Duodenal mucosa (tissue), 2 donors: ENCODE results near the gene ATP5MC3.

Experiments used
- H3K27ac ChIP-seq: one replicate; pipeline ENCODE4 v1.7.0; 2013; ENCODE audit warnings: low read depth, low read length
- H3K27me3 ChIP-seq, 2 donors: one replicate each; pipeline ENCODE4 v1.7.0; 2013; ENCODE audit warnings: low read length in 2 of 2, control low read depth in 1 of 2; ENCODE audit not compliant: insufficient read depth in 2 of 2, control insufficient read depth in 1 of 2
- H3K36me3 ChIP-seq, 2 donors: one replicate each; pipeline ENCODE4 v1.7.0; 2013; ENCODE audit warnings: low read length in 2 of 2, control low read depth in 1 of 2; ENCODE audit not compliant: insufficient read depth in 2 of 2, control insufficient read depth in 1 of 2
- H3K4me1 ChIP-seq, 2 donors: one replicate each; pipeline ENCODE4 v1.7.0; 2013; ENCODE audit warnings: low read length in 2 of 2, control low read depth in 1 of 2; ENCODE audit not compliant: insufficient read depth in 2 of 2, control insufficient read depth in 1 of 2
- H3K4me3 ChIP-seq, 2 donors: one replicate each; pipeline ENCODE4 v1.7.0; 2013; ENCODE audit warnings: low read length in 2 of 2, low read depth in 1 of 2
- H3K9ac ChIP-seq, 2 donors: one replicate each; pipeline ENCODE4 v1.7.0; 2013; ENCODE audit warnings: low read length in 2 of 2, low read depth in 1 of 2
- H3K9me3 ChIP-seq, 2 donors: one replicate each; pipeline ENCODE4 v1.7.0; 2013; ENCODE audit warnings: low read length in 2 of 2, control low read depth in 1 of 2; ENCODE audit not compliant: control insufficient read depth in 1 of 2

Gene ATP5MC3

GRCh38 chr2:175126661-175127060 lies 54.8 kb downstream of the ATP5MC3 start:
- no peaks in the 10 kb centered on the region for H3K9me3 ChIP-seq
- H3K27ac ChIP-seq: no peak overlapping the region
- H3K4me3 ChIP-seq: no peak overlapping the region
- H3K36me3 ChIP-seq: peaks cover 4 to 14% of the 10 kb centered on the region in 2 donors
- no peaks in the 10 kb centered on the region for H3K4me1 ChIP-seq
- H3K9ac ChIP-seq: no peak overlapping the region
- H3K27me3 ChIP-seq: no peaks in the 10 kb centered on the region
